Amniotic epithelial cell (primary cell): ENCODE data around the gene VPS4B.
"Not testable (repeated sequence)": the region's sequence is repeated elsewhere in the genome, so short reads cannot be mapped to it uniquely, and the experiment has no call there.

ENCODE experiments used
- DNase-seq: peaks from one replicate; pipeline ENCODE4 v3.0.0-alpha.2; 2010; ENCODE audit warnings: low read depth

The VPS4B gene

GRCh38 chr18:63367053-63367953, 55.0 kb downstream of the VPS4B start, which contains the start of gene KDSR:
TSS of gene KDSR (minus strand) at chr18:63367206. CDS start at chr18:63367118, 88 bp downstream.
- peak; percentile 99 for DNase-seq

- DNase-seq, result peak; percentile 46
These were observed 55.8 kb downstream of the VPS4B start for GRCh38 chr18:63366213-63367052.

GRCh38 chr18:63365876-63366212, 56.4 kb downstream of the VPS4B start:
- no peak for DNase-seq

- peak; percentile 94 for DNase-seq
These were observed 58.3 kb downstream of the VPS4B start for GRCh38 chr18:63363951-63364350.

- not testable (repeated sequence) for DNase-seq
These were observed 58.9 kb downstream of the VPS4B start for GRCh38 chr18:63363420-63363819.

- no peak for DNase-seq
These were observed 65.9 kb downstream of the VPS4B start for GRCh38 chr18:63356272-63356896.

GRCh38 chr18:63350230-63350629, 72.0 kb downstream of the VPS4B start:
- DNase-seq, result no peak

GRCh38 chr18:63348508-63349136, 73.7 kb downstream of the VPS4B start:
- no peak for DNase-seq

GRCh38 chr18:63346480-63347183, 75.6 kb downstream of the VPS4B start:
- DNase-seq, result no peak

GRCh38 chr18:63346031-63346430, 76.2 kb downstream of the VPS4B start:
- no peak for DNase-seq

GRCh38 chr18:63344918-63345317, 77.4 kb downstream of the VPS4B start:
- no peak for DNase-seq

- no peak for DNase-seq
These were observed 78.0 kb downstream of the VPS4B start for GRCh38 chr18:63344263-63344662.

GRCh38 chr18:63342206-63342605, 80.1 kb downstream of the VPS4B start:
- DNase-seq, result peak; percentile 42

- peak; percentile 32 for DNase-seq
These were observed 82.3 kb downstream of the VPS4B start for GRCh38 chr18:63339920-63340484.
